ENCODE results near the gene TMEM52.
"Not testable (repeated sequence)": the region's sequence is repeated elsewhere in the genome, so short reads cannot be mapped to it uniquely, and the experiment has no call there.

The TMEM52 gene

DNA sequence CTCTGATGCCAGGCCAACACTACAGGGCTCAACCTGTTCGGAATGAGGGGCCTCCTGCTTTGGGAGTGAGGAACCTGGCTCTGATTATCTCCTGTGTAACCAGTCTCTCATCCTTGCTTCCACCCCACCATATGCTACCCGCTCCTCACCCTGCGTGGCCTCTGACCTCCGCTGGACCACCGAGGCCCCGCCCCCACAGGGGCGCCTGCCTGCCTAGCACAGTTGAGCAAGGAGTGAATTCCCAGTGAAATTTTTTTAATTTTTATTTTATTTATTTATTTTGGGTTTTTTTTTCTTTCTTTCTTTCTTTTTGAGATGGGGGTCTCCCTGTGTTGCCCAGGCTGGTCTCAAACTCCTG is 26.3 kb downstream of the TMEM52 start:
- DNase-seq = no peak

DNA sequence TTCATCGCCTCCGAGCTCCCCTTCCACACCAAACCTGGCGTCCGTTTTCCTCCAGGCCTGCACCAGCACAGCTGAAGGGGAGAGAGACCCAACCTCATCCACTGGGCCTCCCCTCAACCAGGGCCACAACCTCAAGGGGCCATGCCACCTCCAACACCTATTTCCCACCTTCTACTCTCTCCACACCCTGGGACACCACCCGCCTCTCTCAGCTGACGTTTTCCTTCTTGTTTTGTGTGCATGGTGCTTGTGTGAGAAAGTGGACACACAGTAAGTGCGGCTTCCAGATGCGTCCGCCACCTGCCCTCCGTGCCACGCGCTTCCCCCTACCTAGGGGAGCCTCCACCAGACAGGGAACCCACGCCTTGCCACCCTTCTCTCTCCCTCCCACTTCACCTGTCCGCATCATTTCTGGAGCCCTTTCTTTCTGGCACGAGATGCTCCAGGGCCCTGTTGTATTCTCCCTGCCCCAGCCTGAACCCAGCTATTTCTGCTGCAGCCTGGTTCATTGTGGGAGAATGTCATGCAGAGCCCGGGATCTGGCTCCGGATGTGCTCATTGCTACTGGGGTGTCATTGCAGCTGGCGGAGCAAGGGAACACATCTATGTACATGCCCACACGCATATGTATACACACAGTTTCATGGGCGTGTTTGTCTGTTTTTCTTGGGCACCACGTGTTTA is 26.9 kb downstream of the TMEM52 start:
- no peak for DNase-seq

DNA sequence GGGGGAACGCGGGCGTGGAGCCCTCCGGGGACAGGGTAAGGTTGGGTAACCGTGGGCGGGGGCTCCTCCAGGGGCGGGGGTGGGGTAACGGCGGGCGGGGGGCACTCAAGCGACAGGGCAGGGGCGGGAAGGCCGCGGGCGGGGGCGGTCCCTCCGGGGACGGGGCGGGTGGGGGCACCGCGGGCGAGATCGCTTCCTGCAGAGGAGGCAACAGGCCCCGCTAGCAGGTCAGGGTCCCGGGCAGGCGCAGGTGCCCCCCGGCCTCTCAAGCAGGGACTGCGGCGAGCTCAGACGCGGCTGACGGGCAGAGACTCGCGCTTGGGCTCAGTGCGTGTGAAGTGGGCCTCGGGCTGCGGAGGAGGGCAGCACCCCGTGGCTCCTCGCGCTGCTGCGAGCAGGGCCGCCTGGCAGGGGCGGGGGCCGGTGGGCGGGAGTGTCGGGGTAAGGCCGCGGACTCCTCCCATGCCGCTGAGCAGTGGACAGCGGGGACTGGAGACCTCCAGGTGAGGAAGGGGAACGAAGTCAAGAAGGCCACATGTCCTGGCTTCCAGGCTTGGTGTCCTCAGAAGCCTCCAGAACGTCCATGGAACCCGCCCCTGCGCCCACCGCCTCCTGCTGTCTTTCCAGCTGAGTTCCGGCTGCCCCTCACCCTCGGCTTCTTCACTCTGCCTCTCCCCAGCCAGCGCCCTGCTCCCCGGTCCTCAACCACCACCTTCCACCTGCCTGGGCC is 27.6 kb downstream of the TMEM52 start:
- DNase-seq = peak; percentile 82

DNA sequence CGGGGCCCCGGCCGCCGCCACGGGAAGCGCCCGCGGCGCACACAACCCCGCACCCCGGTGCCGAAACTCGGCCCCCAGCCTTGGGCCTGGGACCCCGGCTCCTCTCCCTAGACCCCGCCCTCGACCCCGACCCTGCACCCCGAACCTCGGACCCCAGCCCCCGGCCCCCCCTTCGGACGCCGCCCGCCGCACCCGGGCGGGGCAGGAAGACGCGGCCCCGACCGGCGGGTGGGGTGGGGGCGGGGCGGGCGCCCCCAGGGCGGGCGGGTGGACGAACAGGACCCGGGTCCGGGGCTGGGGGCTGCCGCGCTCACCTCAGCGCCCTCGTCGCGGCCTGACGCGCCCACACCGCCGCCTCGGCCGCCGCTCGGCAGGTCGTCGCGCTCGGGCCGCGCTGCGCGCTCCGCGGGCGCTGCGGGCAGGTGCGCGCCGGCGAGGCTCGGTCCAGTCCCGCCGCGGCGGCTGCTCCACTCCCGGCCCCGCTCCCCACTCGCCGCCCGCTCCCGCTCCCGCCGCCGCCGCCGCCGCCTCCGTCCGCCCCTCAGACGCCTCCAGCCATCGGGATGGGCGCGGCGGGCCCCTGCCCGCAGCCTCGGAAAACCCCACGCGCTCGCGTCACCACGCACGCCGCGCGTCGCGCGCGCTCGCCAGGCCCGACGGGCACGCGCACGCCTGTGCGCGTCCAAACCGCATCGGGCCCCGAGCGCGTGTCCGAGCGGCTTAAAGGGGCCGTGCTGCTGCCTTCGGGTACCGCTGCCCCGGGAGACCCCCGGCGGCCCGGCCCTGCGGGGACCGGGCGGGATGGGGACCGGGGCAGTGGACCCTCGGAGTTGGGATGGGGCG is 28.4 kb downstream of the TMEM52 start, which contains the start of gene GNB1:
TSS of gene GNB1 (minus strand) at position 582 of the 843 bp plus-strand sequence. CDS start 65,634 bp downstream, outside the sequence.
- DNase-seq = peak; percentile 92

DNA sequence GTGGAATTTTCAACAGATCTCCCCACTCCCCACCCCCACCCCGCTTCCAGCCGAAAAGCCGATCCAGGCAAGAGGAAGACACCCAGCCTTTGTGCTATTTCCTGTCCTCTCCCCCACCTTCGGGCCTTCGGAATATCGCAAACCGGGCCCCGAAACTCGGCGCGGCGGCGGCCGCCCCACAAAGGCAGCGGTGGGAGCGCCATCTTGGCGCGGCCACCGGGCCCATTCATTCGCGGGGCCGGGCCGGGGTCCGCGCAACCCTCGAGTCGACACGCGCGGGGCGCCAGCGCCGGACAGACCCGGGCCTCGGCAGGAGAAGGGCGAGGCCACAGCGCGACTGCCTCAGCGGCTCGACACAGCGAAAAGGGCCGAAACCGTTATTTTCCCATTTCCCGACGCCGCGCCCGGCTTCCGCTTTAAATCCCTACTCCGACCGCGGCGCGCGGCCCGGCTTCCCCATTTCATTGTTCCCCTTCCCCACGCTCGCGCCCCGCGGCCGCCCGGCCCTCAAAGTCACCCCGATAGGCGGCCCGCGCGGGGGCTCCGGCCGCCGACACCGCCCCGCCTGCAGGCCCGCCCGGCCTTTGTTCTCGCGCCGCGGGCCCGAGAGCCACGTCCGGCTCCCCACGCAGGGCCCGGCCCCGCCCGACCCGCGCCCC is 29.1 kb downstream of the TMEM52 start:
- peak; percentile 55 for DNase-seq

DNA sequence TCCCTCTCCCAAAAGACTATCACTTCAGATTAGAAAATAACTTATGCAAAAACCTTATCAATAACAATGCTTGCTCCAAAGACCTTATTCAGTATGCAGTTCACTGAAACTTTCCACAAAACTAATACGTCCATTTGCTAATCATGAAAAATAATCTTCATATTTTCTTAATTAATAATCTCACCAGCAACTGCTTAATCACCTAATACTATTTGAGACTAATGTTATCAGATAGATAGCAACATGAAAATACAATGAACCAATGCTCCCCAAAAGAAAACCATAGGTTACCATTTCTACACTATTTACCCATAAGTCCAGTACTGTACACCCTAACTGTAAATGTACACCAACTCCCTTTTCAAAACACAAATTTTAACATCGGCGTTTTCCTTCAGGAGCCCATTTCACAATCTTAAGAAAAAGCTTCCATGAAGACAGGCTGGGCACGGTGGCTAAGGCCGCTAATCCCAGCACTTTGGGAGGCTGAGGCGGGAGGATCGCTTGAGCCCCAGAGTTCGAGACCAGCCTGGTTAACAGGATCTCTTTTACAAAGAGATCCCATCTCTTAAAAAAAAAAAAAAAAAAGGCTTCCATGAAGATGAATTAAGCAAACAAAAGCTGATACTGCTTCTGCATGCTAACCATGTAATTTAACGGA is 29.9 kb downstream of the TMEM52 start:
- DNase-seq = peak; percentile 50

DNA sequence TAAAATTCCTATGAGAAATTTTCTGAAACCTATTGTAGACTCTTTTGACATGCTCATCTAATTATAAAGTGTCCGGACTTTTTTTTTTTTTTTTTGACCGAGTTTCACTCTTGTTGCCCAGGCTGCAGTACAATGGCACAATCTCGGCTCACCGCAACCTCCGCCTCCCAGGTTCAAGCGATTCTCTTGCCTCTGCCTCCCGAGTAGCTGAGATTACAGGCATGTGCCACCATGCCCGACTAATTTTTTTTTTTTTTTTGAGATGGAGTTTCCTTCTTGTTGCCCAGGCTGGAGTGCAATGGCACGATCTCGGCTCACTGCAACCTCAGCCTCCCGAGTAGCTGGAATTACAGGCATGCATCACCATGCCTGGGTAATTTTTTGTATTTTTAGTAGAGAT is 35.2 kb downstream of the TMEM52 start:
- not testable (repeated sequence) for DNase-seq

DNA sequence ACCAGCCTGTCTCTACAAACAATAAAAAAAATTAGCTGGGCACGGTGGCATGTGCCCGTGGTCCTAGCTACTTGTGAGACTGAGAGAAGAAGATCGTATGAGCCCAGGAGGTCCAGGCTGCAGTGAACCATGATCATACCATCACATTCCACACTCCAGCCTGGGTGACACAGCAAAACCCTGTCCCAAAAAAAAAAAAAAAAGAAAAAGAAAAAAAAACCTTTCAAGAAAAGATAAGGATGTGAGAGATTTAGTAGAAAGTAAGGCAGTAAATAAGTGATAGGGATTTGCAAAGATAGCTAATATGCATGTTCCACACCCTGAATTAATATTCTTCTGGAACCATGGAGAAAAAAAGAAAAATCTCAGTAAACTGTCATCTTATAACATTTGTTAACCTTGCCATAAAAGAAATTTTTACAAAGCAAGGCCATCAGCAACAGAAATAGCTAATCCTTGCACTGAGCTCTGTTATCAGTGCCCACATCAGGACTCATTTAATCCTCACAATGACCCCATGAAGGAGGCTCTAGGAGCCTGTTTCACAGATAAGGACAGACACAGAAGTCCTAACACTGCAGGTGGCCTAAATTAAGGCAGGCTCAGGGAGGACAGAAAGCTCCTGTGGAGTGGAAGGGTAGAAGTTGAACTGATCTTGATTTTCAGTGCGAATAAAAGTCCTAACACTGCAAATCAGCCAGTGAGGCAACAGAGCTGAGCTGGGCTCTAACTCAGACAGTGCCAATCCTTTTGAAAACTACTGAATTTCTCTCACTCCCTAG is 35.8 kb downstream of the TMEM52 start:
- DNase-seq = peak; percentile 47

DNA sequence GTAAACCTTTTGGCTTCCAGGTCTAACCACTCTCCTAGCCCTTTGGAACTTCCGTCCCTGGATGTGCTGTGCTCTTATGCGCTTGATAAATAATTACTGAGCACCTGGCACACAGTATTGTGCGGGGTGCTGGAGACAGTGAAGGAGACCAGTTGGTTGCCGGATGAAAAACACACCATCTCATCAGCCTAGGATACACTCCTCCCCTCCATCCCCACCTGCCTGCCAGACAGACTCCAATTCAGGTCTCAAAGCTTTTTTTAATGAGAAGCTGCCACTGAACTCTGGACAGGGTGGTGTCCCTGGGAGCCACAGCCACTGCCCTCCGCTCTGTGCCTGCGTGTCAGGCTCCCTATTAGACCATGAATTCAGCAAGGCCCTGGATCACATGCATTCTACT is 37.4 kb downstream of the TMEM52 start:
- DNase-seq = peak; percentile 63

DNA sequence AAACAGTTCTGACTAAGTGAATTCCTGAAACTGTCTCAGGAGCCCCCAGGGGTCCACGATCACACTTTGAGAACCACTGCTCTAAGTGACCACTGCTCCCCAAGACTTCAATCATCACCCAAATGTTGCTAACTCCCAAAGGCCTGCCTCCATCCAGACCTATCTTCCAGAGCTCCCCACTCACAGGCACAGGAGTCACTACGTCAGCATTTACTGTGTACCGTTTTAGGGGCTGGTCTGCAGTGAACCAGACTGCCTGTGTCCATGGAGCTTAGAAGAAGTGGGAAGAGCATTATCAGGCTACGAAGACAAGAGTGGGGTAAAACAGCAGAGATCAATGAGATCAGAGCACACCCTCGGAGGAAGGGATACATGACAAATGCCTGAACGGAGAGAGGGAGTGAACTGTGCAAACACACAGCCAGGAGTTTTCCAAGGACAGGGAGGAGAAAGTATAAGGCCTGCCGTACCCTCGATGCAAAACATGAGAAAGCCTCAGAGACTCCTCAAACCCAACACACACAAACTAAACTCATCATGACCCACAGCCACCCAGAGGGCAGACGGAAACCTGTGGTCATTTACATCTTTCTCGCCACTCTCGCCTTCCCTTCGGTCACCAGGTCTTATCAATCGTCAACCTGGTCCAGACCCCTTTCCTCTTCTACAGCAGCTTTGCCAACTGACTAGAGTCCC is 38.3 kb downstream of the TMEM52 start:
- no peak for DNase-seq

DNA sequence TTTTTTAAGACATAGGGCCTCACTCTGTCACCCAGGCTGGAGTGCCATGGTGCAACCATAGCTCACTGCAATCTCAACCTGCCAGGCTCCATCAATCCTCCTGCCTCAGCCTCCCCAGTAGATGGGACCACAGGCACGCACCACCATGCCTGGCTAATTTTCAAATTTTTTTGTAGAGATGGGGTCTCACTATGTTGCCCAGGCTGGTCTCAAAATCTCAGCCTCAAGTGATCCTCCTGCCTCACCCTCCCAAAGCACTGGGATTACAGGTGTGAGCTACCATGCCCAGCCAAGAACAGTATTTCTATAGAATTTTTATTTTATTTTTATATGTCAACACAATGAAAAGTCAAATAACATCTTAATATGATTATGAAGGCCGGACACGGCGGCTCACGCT is 39.1 kb downstream of the TMEM52 start:
- no peak for DNase-seq

DNA sequence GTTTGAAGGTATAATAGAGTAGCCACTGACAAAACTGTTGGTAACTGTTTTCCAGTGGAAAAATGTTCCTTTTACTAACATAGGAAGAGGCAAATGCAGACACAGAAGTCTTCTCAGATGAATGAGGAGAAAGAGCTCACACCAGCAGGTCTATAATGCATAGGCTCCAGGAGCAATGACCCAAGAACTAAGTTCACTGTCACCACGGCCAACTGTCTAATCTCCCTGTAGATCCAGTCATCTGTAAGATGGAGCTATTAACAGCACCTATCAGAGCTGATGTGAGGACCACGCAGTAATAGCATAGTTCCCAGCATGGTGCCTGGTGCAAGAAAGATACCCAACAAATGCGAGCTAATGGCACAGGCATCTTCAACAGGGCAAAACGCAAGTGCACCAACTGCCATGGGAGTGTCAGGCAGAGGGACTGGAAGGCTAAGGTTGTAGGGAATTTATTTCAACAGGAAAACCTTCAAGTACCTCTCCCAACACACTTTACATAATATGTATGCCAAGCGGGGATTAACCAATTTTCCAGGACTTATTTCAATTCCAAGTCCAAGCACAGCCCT is 41.1 kb downstream of the TMEM52 start:
- DNase-seq = no peak

DNA sequence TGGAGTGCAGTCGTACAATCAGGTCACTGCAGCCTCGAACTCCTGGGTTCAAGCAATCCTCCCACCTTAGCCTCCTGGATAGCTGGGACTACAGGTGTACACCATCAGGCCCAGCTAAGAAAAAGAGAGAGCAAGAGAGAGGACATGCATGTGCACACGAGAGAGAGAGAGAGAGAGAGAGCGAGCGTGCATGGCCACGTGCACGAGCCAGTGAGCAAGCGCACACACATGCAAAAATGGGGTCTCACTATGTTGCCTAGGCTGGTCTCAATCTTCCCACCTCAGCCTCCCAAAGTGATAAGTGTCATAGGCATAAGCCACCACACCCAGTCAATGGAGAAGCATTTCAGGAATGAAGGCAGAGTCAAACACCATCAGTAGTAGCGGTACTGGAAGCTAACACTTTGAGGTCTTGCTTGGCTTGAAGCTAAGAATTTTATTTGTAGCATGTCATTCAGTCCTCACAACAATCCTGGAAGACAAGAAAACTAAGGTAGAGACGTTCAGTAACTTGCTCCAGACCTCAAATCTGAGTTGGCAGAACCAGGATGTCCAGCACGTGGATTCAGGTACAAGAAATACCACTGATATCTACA is 42.6 kb downstream of the TMEM52 start:
- DNase-seq = no peak

DNA sequence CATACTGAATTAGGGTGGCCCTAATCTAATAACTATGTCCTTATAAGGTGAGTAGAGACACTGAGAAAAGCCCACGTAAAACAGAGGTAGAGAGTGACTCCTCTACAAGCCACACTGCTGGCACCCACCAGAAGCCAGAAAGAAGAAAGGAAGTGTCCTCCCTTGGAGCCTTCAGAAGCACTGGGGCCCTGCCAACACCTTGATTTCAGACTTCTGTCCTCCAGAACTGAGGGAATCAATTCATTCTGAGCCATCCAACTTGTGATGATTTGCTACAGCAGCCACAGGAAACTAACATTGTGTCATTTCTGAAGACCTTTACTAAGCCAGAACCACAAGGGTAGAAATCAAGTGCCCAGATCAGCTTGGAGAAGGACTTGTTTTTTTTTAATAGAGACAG is 43.1 kb downstream of the TMEM52 start:
- no peak for DNase-seq

DNA sequence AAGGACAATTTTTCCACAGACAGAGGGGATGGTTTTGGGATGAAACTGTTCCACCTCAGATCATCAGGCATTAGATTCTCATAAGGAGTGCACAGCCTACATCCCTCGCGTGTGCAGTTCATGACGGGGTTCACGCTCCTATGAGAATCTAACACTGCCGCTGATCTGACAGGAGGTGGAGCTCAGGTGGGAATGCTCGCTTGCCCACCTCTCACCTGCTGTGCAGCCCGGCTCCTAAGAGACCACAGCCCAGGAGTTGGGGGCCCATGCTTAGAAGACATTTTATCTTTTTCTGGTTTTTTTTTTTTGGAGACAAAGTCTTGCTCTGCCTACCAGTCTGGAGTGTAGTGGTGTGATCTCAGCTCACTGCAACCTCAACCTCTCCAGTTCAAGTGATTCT is 44.2 kb downstream of the TMEM52 start:
- no peak for DNase-seq

DNA sequence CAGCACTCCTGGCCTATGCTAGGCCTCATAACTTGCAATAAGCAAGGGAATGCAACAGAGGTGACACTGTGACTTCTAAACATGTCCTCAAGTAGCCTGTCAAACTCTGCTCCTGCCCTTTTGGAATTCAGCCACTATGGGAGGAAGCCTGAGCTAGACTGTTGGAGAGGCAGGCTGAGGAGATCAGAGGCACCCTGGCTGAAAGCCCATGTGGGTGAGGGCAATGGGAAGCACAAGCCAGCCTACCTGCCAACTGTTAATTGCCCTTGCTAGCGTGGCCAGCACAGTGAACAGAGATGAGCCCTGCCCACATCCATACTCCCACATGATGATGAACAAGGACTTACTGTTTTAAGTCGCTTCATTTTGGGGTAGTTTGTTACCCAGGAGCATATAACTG is 45.9 kb downstream of the TMEM52 start:
- no peak for DNase-seq

DNA sequence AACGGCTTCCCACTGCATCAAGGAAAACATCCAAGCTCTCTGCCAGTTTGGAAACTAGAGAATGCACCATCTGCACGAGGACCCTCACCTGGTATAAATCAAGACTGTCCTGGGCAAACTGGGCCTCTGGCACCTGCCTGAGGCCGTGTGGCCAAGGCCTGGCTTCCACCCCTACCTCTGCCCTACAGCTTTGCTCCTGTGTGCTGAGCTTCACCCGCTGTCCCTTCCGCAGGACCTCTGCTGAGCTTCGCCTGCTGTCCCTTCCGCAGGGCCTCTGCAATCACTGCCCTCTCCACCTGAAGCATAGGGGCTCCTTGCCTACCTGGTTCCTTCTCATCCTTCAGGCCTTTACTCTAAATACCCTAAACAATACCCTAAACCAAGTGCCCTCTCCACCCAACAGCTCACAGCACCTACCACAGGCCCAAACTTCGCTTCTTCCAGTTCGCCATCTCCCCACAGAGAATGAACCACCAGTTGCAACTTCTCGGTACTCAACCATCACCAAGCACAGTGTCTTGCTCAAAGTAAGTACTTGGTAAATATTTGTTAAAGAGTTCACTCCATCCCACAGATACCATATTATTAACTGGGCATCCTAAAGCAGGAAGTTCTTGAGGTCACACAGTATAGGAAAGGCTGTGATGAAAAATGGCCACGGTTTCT is 46.6 kb downstream of the TMEM52 start:
- DNase-seq = no peak

DNA sequence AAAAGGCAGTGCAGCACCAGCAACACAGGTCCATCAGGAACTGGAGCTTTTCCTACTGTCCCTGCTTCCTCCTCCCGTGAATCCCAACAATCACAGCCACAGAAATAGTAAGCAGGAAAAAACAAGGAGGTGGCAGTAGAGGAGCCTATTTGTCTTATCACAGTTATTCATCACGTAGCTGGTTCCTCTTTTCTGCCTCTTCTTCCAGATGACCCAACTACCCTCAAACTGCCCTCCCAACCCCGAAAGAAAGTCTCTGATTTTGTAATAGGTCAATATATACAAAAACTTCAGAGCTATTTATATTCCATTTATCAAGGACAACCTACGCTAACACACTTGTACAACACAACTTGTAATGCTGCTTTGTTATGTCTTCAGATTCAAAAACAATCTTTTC is 49.6 kb downstream of the TMEM52 start:
- DNase-seq = no peak

Data from NCI-H82 (cell line).